Measurements from ENCODE around the gene RAD18.

Gene RAD18

GRCh38 chr3:8963137-8963853 lies at the start of gene RAD18:
TSS of gene RAD18 (minus strand) at chr3:8963472. CDS start at chr3:8963385, 87 bp downstream.
- Histone ChIP-seq H3K9ac (ENCODE audit: low read length) (peak within 1 kb of the TSS; percentile 79), H3K27ac (ENCODE audit: low read length) (peak within 1 kb of the TSS; percentile 52), H3K4me3 (ENCODE audit: low read length) (peak within 1 kb of the TSS; percentile 86), H3K4me1 (ENCODE audit: control insufficient read depth, low read depth, low read length) (peaks cover 12% of the 10 kb centered on the region), H3K36me3 (ENCODE audit: control insufficient read depth, low read depth, low read length) (peaks cover 7% of the 10 kb centered on the region), H3K9me3 (ENCODE audit: control insufficient read depth, low read depth, low read length) (no peaks in the 10 kb centered on the region), H3K27me3 (ENCODE audit: control insufficient read depth, insufficient read depth, low read length) (no peaks in the 10 kb centered on the region)

- no peaks in the 10 kb centered on the region for H3K27me3 ChIP-seq (ENCODE audit: control insufficient read depth, insufficient read depth, low read length)
- H3K27ac ChIP-seq (ENCODE audit: low read length): no peak overlapping the region
- H3K4me1 ChIP-seq (ENCODE audit: control insufficient read depth, low read depth, low read length): no peaks in the 10 kb centered on the region
- H3K36me3 ChIP-seq (ENCODE audit: control insufficient read depth, low read depth, low read length): no peaks in the 10 kb centered on the region
- H3K9ac ChIP-seq (ENCODE audit: low read length): no peak overlapping the region
- no peaks in the 10 kb centered on the region for H3K9me3 ChIP-seq (ENCODE audit: control insufficient read depth, low read depth, low read length)
- no peak overlapping the region for H3K4me3 ChIP-seq (ENCODE audit: low read length)
Observed at GRCh38 chr3:9012521-9012920, 49.2 kb upstream of the RAD18 start.

GRCh38 chr3:9009976-9010545 lies 46.8 kb upstream of the RAD18 start:
- H3K9me3 ChIP-seq (ENCODE audit: control insufficient read depth, low read depth, low read length): no peaks in the 10 kb centered on the region
- H3K4me1 ChIP-seq (ENCODE audit: control insufficient read depth, low read depth, low read length): no peaks in the 10 kb centered on the region
- H3K9ac ChIP-seq (ENCODE audit: low read length): no peak overlapping the region
- H3K27me3 ChIP-seq (ENCODE audit: control insufficient read depth, insufficient read depth, low read length): no peaks in the 10 kb centered on the region
- no peak overlapping the region for H3K27ac ChIP-seq (ENCODE audit: low read length)
- no peaks in the 10 kb centered on the region for H3K36me3 ChIP-seq (ENCODE audit: control insufficient read depth, low read depth, low read length)
- H3K4me3 ChIP-seq (ENCODE audit: low read length): no peak overlapping the region

GRCh38 chr3:9008550-9009255 lies 45.4 kb upstream of the RAD18 start:
- H3K9me3 ChIP-seq (ENCODE audit: control insufficient read depth, low read depth, low read length): no peaks in the 10 kb centered on the region
- H3K27ac ChIP-seq (ENCODE audit: low read length): no peak overlapping the region
- H3K4me1 ChIP-seq (ENCODE audit: control insufficient read depth, low read depth, low read length): no peaks in the 10 kb centered on the region
- H3K27me3 ChIP-seq (ENCODE audit: control insufficient read depth, insufficient read depth, low read length): no peaks in the 10 kb centered on the region
- H3K36me3 ChIP-seq (ENCODE audit: control insufficient read depth, low read depth, low read length): no peaks in the 10 kb centered on the region
- no peak overlapping the region for H3K4me3 ChIP-seq (ENCODE audit: low read length)
- H3K9ac ChIP-seq (ENCODE audit: low read length): no peak overlapping the region

GRCh38 chr3:9007928-9008327 lies 44.7 kb upstream of the RAD18 start:
- Histone ChIP-seq H3K4me1 (ENCODE audit: control insufficient read depth, low read depth, low read length) (no peaks in the 10 kb centered on the region), H3K9me3 (ENCODE audit: control insufficient read depth, low read depth, low read length) (no peaks in the 10 kb centered on the region)

GRCh38 chr3:9007213-9007612 lies 43.9 kb upstream of the RAD18 start:
- Histone ChIP-seq H3K9ac (ENCODE audit: low read length) (no peak overlapping the region), H3K4me3 (ENCODE audit: low read length) (no peak overlapping the region), H3K9me3 (ENCODE audit: control insufficient read depth, low read depth, low read length) (no peaks in the 10 kb centered on the region), H3K4me1 (ENCODE audit: control insufficient read depth, low read depth, low read length) (no peaks in the 10 kb centered on the region), H3K27me3 (ENCODE audit: control insufficient read depth, insufficient read depth, low read length) (no peaks in the 10 kb centered on the region), H3K36me3 (ENCODE audit: control insufficient read depth, low read depth, low read length) (no peaks in the 10 kb centered on the region), H3K27ac (ENCODE audit: low read length) (no peak overlapping the region)

More at GRCh38 chr3:9007928-9008327, 44.7 kb upstream of the RAD18 start:
- H3K27me3 ChIP-seq (ENCODE audit: control insufficient read depth, insufficient read depth, low read length): no peaks in the 10 kb centered on the region
- no peaks in the 10 kb centered on the region for H3K36me3 ChIP-seq (ENCODE audit: control insufficient read depth, low read depth, low read length)
- H3K9ac ChIP-seq (ENCODE audit: low read length): no peak overlapping the region
- no peak overlapping the region for H3K4me3 ChIP-seq (ENCODE audit: low read length)
- H3K27ac ChIP-seq (ENCODE audit: low read length): no peak overlapping the region

GRCh38 chr3:9000041-9000440 lies 36.8 kb upstream of the RAD18 start:
- H3K27ac ChIP-seq (ENCODE audit: low read length): no peak overlapping the region
- H3K9ac ChIP-seq (ENCODE audit: low read length): no peak overlapping the region

GRCh38 chr3:8997151-8997550 lies 33.9 kb upstream of the RAD18 start:
- Histone ChIP-seq H3K9me3 (ENCODE audit: control insufficient read depth, low read depth, low read length) (no peaks in the 10 kb centered on the region), H3K9ac (ENCODE audit: low read length) (no peak overlapping the region), H3K27ac (ENCODE audit: low read length) (no peak overlapping the region), H3K4me1 (ENCODE audit: control insufficient read depth, low read depth, low read length) (no peaks in the 10 kb centered on the region), H3K4me3 (ENCODE audit: low read length) (no peak overlapping the region), H3K36me3 (ENCODE audit: control insufficient read depth, low read depth, low read length) (no peaks in the 10 kb centered on the region), H3K27me3 (ENCODE audit: control insufficient read depth, insufficient read depth, low read length) (no peaks in the 10 kb centered on the region)

More at GRCh38 chr3:9000041-9000440, 36.8 kb upstream of the RAD18 start:
- Histone ChIP-seq H3K27me3 (ENCODE audit: control insufficient read depth, insufficient read depth, low read length) (no peaks in the 10 kb centered on the region), H3K4me3 (ENCODE audit: low read length) (no peak overlapping the region), H3K36me3 (ENCODE audit: control insufficient read depth, low read depth, low read length) (no peaks in the 10 kb centered on the region), H3K9me3 (ENCODE audit: control insufficient read depth, low read depth, low read length) (no peaks in the 10 kb centered on the region), H3K4me1 (ENCODE audit: control insufficient read depth, low read depth, low read length) (no peaks in the 10 kb centered on the region)

- no peaks in the 10 kb centered on the region for H3K27me3 ChIP-seq (ENCODE audit: control insufficient read depth, insufficient read depth, low read length)
- H3K27ac ChIP-seq (ENCODE audit: low read length): no peak overlapping the region
- no peak overlapping the region for H3K4me3 ChIP-seq (ENCODE audit: low read length)
Observed at GRCh38 chr3:8996681-8997121, 33.4 kb upstream of the RAD18 start.

GRCh38 chr3:8996216-8996615 lies 32.9 kb upstream of the RAD18 start:
- no peak overlapping the region for H3K4me3 ChIP-seq (ENCODE audit: low read length)
- H3K27me3 ChIP-seq (ENCODE audit: control insufficient read depth, insufficient read depth, low read length): no peaks in the 10 kb centered on the region
- H3K9ac ChIP-seq (ENCODE audit: low read length): no peak overlapping the region
- no peak overlapping the region for H3K27ac ChIP-seq (ENCODE audit: low read length)
- no peaks in the 10 kb centered on the region for H3K4me1 ChIP-seq (ENCODE audit: control insufficient read depth, low read depth, low read length)
- no peaks in the 10 kb centered on the region for H3K36me3 ChIP-seq (ENCODE audit: control insufficient read depth, low read depth, low read length)
- H3K9me3 ChIP-seq (ENCODE audit: control insufficient read depth, low read depth, low read length): no peaks in the 10 kb centered on the region

More at GRCh38 chr3:8996681-8997121, 33.4 kb upstream of the RAD18 start:
- Histone ChIP-seq H3K9me3 (ENCODE audit: control insufficient read depth, low read depth, low read length) (no peaks in the 10 kb centered on the region), H3K4me1 (ENCODE audit: control insufficient read depth, low read depth, low read length) (no peaks in the 10 kb centered on the region), H3K36me3 (ENCODE audit: control insufficient read depth, low read depth, low read length) (no peaks in the 10 kb centered on the region), H3K9ac (ENCODE audit: low read length) (no peak overlapping the region)

GRCh38 chr3:8994226-8994625 lies 31.0 kb upstream of the RAD18 start:
- H3K9me3 ChIP-seq (ENCODE audit: control insufficient read depth, low read depth, low read length): no peaks in the 10 kb centered on the region
- H3K27ac ChIP-seq (ENCODE audit: low read length): no peak overlapping the region
- no peaks in the 10 kb centered on the region for H3K36me3 ChIP-seq (ENCODE audit: control insufficient read depth, low read depth, low read length)
- H3K4me3 ChIP-seq (ENCODE audit: low read length): no peak overlapping the region
- no peaks in the 10 kb centered on the region for H3K27me3 ChIP-seq (ENCODE audit: control insufficient read depth, insufficient read depth, low read length)
- no peak overlapping the region for H3K9ac ChIP-seq (ENCODE audit: low read length)
- no peaks in the 10 kb centered on the region for H3K4me1 ChIP-seq (ENCODE audit: control insufficient read depth, low read depth, low read length)

All from iPS-18a (cell line).